Stimulated activated CD4-positive, alpha-beta T cell treated with anti-CD3 and anti-CD28 coated beads, Interleukin-4, amount 100 ng/mL, for 4 hours (primary cell): Measurements from ENCODE around the gene EMP3.
"Not testable (repeated sequence)": the region's sequence is repeated elsewhere in the genome, so short reads cannot be mapped to it uniquely, and the experiment has no call there.

ENCODE experiments used
- DNase-seq, 2 experiments: peaks; one replicate each; pipeline ENCODE4 v3.0.0-alpha.2; 2020

EMP3 gene

GRCh38 chr19:48348737-48349136, 23.4 kb downstream of the EMP3 start:
- no peak for DNase-seq

DNA sequence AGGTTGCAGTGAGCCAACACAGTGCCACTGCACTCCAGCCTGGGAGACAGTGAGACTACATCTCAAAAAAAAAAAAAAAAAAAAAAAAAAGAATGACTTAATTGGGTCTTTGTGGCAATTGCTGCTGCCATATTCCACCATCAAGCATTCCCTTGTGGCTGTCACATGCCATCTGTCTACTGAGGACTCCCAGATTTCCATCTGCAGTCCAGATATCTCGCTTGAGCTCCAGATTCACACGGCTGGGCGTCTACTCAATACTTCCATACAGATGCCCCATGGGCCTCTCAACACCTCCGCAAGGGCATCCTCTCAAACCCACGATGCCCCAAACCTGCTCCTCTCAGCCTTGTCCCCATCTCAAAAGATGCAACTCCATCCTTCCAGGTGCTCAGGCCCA, 25.5 kb downstream of the EMP3 start:
- no peak for DNase-seq

DNA sequence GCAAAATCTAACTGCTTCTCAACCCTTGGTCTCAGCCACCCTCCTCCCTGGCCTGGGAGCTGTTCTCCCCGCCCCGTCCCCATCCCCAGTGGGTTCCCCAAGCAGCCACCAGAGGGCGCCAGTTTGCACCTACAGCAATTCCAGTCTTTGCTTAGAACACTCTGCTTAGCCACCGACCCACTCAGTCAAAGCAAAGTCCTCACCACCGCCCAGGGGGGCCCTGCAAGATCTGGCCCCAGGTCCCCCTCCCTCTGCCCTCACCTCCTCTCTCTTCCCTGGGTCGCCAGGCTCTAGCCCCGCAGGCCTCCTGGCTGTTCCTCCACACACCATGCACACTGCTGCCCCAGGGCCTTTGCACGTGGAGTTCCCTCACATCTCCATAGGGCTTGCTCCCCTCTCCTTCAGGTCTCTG, 26.0 kb downstream of the EMP3 start:
- DNase-seq, result peak; percentile 69 to 79

GRCh38 chr19:48353677-48354076, 28.3 kb downstream of the EMP3 start:
- no peak for DNase-seq

GRCh38 chr19:48354332-48354992, 29.1 kb downstream of the EMP3 start:
- DNase-seq, result no peak

DNA sequence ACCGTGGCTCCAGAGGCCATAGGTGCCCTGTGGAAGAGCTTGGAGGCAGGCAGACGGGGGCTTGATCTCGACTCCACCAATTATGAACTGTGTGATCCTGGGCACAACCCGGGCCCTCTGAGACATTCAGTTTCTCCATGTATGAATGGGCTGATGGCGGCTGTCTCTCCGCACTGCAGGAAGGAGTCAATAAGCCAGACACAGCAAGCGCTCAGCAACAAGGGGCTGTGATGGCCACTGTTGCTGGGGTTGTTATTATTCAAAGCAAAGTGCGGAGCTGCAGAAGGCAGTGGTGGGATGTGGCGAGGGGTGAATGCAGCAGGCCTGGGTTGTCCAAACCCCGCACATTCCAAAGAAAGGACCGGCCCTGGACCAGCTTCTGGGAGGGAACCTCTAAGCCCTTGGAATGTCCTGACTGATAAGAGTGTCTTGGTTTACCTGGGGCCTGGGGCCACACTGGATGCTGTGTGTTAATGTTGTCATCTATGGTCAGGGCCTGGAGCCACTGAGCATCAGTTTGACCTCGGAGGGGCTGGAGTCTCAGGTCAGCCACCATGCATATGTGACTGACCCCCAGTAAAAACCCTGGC, 30.1 kb downstream of the EMP3 start:
- DNase-seq, result no peak

DNA sequence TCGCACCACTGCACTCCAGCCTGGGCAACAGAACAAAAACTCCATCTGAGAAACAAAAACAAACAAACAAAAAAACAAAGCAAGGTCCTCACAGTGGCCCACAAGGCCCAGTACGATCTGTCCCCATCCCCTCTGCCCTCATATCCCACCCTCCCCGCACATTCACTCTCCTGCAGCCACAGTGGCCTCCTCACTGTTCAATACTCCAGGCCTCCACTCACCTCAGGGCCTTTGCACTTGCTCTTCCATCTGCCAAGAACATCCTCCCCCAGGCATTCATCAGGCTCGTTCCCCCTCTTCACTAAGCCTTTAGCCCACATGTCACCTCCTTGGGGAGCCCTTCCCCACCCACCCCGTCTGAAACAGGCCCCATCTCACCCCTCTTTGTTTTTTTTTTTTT, 33.8 kb downstream of the EMP3 start:
- no peak for DNase-seq

- DNase-seq, result no peak
Measured at GRCh38 chr19:48361912-48362311, 36.6 kb downstream of the EMP3 start.

DNA sequence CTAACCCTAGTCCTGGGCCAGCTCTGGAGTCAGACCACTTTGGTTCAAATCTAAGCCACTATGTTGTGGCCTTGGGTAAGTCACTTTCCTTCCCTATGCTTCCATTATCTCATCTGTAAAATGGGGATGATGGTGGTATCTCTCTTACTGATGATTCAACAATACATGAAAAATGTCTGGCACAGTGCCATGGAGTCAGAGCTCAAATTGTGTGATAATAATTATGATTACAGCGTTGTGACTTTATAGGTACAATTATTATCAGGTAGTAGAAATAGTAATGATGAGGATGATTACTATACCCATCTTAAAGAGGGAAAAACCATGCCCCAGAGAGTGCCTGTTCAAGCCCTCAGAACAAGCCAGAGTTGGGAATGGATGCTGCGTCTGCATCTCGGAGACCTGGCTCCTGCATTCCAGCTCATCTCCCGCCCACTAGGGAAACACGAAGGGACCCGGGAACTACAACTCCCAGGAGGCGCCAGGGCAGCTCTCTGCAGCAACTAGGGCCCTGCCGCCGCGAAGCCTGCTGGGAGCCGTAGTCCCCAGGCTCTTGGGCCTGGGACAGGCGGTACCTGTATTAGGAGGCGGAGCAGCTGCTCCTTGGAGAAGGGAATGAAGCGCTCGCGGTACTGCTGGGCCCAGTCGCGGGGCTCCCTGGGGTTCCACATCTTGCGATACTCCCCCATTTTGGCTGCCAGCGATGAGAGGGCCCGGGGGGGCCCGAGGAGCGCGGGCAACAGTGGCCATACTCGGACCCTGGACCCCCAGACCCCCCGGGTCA, 37.6 kb downstream of the EMP3 start:
- DNase-seq, result peak; percentile 85 to 88

DNA sequence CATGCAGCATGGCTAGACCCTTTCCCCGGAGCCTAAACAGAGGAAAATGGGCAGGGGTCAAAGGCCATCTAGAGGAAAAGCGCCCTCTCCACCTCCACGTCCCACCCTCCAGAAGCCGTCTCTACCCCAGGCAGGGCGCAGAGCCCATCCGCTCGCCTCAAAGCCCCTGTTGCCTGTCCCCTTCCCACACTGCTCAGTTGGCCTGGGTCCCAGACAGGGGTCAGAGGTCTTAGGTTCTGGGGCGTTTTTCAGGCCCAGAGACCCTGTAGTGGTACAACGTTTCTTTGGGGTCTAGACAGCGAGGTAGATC, 38.1 kb downstream of the EMP3 start:
- no peak for DNase-seq

DNA sequence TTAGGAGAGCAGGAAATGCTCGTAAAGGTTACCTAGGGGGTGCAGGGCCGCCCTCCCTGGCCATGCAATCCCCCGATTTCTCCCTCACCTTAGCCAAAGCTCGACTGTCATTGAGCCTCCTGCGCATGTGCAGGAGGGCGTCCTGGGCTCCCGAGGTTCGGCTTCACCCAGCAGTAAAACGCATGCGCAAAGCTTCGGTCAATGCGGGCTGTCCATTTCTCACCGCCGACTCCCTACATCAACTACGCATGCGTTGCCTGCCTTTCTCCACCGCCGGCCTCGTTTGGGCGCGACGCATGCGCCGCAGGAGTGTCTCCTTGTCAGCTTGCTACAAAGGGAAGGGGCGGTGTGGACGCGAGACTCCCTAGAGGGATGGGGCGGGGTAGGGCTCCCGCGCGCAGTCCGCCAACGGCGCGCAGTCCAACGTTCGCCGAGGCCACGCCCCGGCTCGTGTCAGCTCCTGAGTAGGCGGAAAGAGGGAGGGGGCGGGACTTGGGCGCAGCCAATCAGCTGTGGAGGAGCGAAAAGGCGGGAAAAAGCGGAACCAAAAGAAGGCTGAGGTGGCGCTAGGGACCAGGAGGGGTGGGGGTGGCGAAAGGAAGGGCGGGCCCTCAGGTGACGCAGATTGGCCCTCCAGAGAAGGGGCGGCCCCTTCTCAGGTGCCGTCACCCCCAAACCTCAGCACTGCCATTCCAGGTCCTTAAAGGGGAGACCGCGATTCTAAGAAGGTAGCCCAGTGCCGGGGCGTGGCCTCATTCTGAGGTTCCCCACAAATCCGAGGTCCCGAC, 38.7 kb downstream of the EMP3 start, which contains the start of the genes SYNGR4 and TMEM143:
SYNGR4 (plus strand) TSS at position 558 of the 788 bp plus-strand sequence. CDS start 1,476 bp downstream, outside the sequence.
TMEM143 (minus strand) TSS at position 131 of the 788 bp plus-strand sequence; CDS start at position 111, 20 bp downstream.
- DNase-seq, result peak; percentile 93 to 99

- no peak for DNase-seq
Measured at GRCh38 chr19:48364598-48365348, 39.4 kb downstream of the EMP3 start.

DNA sequence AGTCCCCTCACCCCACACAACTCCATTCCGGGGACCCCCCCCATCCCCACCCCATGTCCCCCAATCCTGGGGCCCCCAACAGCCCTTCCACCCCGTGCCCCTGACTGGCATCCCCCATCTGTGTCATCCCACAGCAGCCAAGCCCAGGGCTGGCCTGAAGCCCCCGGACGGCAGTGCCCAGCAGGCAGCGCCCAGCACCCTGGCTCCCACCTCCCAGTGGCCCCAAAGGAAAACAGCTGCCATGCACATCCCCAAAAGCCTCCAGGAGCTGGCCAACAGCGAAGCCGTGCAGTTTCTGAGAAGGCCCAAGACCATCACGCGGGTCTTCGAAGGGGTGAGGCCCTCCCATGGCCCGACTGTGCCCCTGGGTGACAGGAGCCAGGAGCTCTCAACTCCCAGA, 40.2 kb downstream of the EMP3 start:
- no peak for DNase-seq

DNA sequence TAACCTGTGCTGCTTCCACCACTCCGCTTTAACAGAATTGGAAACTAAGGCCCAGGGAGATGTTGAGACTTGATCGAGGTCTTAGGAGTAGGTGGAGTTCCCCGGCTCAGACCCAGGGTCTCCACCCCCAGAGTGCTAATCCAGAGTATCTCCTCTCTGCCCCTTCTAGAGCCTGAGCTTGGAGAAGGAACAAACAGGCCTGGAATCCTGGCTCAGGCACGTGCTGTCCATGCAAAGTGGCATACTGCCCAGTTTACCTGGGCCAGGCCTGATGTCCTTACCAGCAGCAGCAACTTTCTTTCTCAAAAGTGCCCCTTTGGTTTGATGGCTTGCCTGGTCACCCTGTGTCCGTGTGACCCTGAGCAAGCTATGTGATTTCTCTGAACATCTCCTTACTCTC, 42.5 kb downstream of the EMP3 start:
- no peak for DNase-seq

DNA sequence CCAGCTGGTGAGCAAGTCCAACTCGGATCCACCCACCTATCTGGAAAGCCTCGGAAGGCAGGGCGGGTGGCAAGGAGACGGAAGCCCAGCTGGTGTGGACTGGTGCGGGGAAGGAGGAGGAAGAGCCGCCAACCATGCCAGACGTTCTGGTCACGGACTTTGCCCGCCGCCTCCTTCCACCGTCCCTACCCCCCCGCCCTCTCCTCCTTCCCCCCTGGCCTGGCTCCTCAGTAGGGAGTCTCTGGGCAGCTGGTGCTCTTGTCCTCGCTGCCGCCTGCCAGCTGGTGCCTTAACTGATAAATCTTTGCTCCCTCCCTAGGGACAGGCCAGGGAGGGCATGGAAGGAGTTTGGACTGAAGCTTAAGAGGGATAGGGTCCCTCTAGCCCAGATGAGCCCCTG, 43.6 kb downstream of the EMP3 start:
- DNase-seq, result no peak

- DNase-seq, result no peak
Measured at GRCh38 chr19:48370955-48371354, 45.6 kb downstream of the EMP3 start.

DNA sequence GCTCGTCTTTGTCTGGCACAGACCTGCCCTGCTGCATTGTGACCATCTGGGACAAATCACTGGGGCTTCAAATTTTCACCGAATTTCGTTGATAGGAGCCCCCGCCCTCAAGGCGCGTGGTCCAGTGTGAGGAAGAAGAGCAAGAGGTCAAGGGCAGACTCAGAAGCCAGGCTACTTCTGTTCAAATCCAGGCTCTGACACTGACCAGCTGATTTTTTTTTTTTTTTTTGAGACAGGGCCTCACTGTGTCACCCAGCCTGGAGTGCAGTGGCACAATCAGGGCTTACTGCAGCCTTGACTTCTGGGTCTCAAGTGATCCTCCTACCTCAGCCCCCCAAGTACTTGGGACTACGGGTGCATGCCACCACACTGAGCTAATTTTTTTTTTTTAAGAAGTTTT, 46.0 kb downstream of the EMP3 start:
- no peak for DNase-seq

- DNase-seq, result not testable (repeated sequence)
Measured at GRCh38 chr19:48371771-48372170, 46.4 kb downstream of the EMP3 start.

DNA sequence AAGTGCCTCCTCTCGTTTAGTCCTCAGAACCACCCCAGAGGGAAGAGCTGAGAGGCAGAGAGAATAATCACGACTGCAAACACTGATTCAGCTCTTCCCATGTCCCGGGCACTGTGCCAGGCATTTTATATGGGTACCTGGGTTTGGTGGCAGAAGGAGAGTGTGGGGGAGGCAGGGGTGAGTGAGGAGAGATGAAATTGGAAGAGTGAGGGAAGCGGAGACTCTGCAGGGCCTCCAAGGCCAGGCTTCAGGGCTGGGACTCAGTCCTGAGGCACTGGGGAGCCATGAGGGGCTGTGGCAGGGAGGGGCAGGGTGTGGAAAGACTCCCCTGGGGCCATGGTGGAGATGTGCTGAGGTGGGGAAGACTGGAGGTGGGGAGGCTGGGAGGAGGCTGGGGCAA, 47.6 kb downstream of the EMP3 start:
- DNase-seq, result no peak

GRCh38 chr19:48373567-48373966, 48.2 kb downstream of the EMP3 start:
- DNase-seq, result no peak

GRCh38 chr19:48378194-48378570, 52.8 kb downstream of the EMP3 start:
- no peak for DNase-seq

GRCh38 chr19:48379058-48379457, 53.7 kb downstream of the EMP3 start:
- no peak for DNase-seq
